GM23338 (cell line): ENCODE results near the gene MAGED4B. TPM values are rescaled to one million over a fixed set of nuclear protein-coding genes. Genes with fewer than 3 reads are reported as not detected.

Experiments
- EZH2 ChIP-seq: fragments of 200-600 bp; sonication (generic); IDR thresholded peaks from one replicate; pipeline ENCODE4 v1.8.0; 2017; ENCODE audit warnings: antibody characterized with exemption, mild to moderate bottlenecking, low read depth; ENCODE audit not compliant: unreplicated experiment
- EZH2phosphoT487 ChIP-seq: fragments of 200-600 bp; sonication (generic); IDR thresholded peaks from one replicate; pipeline ENCODE4 v1.8.1; 2018; ENCODE audit warnings: antibody characterized with exemption; ENCODE audit not compliant: unreplicated experiment
- REST ChIP-seq: IDR thresholded peaks from one replicate; pipeline ENCODE4 v1.6.1; 2018; ENCODE audit warnings: antibody characterized with exemption; ENCODE audit not compliant: unreplicated experiment
- polyA plus RNA-seq: library from polyadenylated mRNA; unstranded; fragments of >200 nt; fragmentation: Nextera tagmentation; extraction: Ambion mirVana; gene quantifications from 2 replicates; pipeline ENCODE4 v1.2.1, GENCODE V29; 2016
- small RNA-seq: library from RNA; depleted of rRNA; stranded (forward); fragments of <200 nt; gene quantifications from one replicate; pipeline ENCODE3, GENCODE V24; 2014; ENCODE audit warnings: low replicate concordance
- total RNA-seq: library from RNA; depleted of rRNA; stranded (reverse); fragments of >200 nt; shearing (Covaris generic); gene quantifications from 2 replicates; pipeline ENCODE4 v1.2.3, GENCODE V29; 2014; rRNA removed
- TF ChIP-seq, protein P1 (sequence below), 2 experiments: fragments of 200-600 bp in 1 of 2; sonication (generic) in 1 of 2; conservative IDR thresholded peaks; 2 replicates each; pipeline versions ENCODE4 v1.5.1 to v1.6.1; 2016 to 2017; ENCODE audit warnings: antibody characterized with exemption in 2 of 2, low read depth in 2 of 2, mild to moderate bottlenecking in 2 of 2, moderate library complexity in 1 of 2

The MAGED4B gene
- total and polyA plus RNA-seq, 2 experiments from 2014 or later = 63.8 to 145 TPM

- TF ChIP-seq EZH2phosphoT487 = no peak
- TF ChIP-seq, protein P1, sequence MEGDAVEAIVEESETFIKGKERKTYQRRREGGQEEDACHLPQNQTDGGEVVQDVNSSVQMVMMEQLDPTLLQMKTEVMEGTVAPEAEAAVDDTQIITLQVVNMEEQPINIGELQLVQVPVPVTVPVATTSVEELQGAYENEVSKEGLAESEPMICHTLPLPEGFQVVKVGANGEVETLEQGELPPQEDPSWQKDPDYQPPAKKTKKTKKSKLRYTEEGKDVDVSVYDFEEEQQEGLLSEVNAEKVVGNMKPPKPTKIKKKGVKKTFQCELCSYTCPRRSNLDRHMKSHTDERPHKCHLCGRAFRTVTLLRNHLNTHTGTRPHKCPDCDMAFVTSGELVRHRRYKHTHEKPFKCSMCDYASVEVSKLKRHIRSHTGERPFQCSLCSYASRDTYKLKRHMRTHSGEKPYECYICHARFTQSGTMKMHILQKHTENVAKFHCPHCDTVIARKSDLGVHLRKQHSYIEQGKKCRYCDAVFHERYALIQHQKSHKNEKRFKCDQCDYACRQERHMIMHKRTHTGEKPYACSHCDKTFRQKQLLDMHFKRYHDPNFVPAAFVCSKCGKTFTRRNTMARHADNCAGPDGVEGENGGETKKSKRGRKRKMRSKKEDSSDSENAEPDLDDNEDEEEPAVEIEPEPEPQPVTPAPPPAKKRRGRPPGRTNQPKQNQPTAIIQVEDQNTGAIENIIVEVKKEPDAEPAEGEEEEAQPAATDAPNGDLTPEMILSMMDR (conservative IDR thresholded peaks at IDR 0.05; ENCODE audit: low read depth in 2 of 2) = no peak
- TF ChIP-seq EZH2 = no peak
- no peak for TF ChIP-seq REST
Observed at GRCh38 chrX:52015794-52016193, 53.2 kb downstream of the MAGED4B start (continued).

Small RNA genes lying within 50 kb of the gene (small RNA-seq; reads per million reads assigned to genes)
- gene SNORA11E = not detected

Other genes with a start within 250 kb of the MAGED4B start
- 88.5 and 89.8 TPM in 2 replicates for gene MAGED1, start 175.6 kb downstream of the MAGED4B start, total RNA-seq
- 58.5 and 60.8 TPM in 2 replicates for gene MAGED1, start 175.6 kb downstream of the MAGED4B start, polyA plus RNA-seq
- 22.2 and 57.3 TPM in 2 replicates for gene MAGED4, start 115.7 kb upstream of the MAGED4B start, total RNA-seq
- 23.4 and 27.2 TPM in 2 replicates for gene MAGED4, start 115.7 kb upstream of the MAGED4B start, polyA plus RNA-seq